Activated T-cell treated with anti-CD3 and anti-CD28 coated beads, Interleukin-2, amount 50 U/mL, for 1 hour (primary cell): ENCODE data around the gene MSMP.

Source experiments
- DNase-seq: peaks from one replicate; pipeline ENCODE4 v3.0.0-alpha.2; 2020

The MSMP gene

DNA sequence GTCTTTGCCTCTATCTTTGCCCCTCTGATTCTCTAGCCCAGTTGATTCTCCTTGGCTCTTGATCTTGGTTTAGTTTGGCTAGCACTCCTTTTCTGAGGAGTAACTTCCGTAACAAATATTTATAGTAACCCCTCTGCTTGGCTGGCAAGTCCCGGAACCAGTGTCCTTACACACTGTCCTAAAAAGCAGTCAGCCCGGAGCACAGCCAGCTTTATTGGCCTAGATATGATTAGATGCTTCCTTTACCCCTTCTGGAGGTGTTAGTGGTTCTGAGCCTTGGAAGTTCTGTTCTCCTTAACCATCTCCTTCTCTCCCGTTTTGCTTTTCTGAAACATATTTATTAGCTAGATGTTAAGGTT lies 17.0 kb upstream of the MSMP start:
- no peak for DNase-seq

DNA sequence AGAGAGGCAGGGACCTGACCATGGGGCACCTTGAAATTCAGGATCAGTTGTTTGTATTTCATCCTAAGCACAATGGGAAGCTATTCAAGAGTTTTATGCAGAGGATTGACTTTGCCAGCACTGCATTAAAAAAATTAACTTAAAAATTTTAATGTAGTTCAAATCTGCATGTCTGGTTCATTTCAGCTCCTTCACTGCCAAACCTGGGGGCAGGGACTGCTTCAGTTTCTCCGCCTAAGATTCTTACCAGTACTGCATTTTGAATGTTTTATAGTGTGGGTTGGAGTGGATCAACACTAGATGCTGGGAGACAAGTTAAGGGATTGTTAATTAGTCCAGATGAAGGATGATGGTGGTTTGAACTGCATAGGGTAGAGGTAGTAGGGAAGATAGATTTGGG lies 15.7 kb upstream of the MSMP start:
- no peak for DNase-seq

- DNase-seq = no peak
These were observed 13.4 kb upstream of the MSMP start for GRCh38 chr9:35767458-35767857.

GRCh38 chr9:35766997-35767396 lies 12.9 kb upstream of the MSMP start:
- DNase-seq = no peak

GRCh38 chr9:35763803-35764202 lies 9.7 kb upstream of the MSMP start:
- DNase-seq = no peak

- DNase-seq = no peak
These were observed 9.1 kb upstream of the MSMP start for GRCh38 chr9:35763181-35763580.

DNA sequence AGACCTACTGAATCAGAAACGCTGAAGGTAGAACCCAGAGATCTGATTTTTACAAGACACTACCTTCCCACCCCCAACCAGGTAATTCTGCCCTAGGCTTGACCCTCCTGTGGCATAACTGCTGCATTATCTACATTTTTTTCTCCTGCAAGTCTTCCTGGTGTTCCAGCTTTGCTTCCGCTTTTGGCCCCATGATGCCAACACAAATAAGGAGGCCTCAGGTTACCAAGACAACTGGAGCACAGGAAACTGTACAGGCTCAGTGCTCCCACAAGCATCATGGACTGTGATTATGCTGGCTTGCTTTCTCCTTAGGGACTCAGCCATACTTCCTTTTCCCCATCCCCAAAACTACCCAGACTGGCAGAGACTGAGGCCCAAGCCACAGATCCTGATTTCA lies 6.6 kb upstream of the MSMP start:
- no peak for DNase-seq

GRCh38 chr9:35759795-35760194 lies 5.7 kb upstream of the MSMP start:
- no peak for DNase-seq

DNA sequence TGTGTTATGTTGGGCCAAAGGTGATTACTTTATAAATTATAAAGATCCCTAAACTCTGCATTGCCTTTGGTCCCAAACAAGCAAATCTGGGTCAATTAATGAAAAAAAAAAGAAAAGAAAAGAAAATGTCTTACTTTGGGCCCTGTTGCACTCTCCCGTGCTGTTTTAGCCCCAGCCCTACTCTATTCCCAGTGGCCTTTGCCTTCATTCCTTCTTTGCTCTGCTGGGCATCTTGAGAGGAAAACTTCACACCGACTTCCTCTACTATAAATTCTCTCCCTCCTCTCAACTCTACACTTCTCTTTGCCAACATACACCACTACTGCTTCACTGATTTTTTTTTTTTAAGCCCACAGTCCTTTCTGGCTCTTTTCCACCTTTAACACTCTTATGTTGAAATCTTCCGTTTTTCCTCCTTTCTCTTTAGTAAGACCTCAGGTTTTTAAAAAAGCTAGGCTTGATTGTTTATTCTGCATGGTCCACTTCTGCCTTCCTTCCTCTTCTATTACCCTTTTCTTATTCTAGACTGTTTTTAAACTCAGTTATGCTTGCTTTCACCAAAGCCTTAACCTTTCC lies 4.5 kb upstream of the MSMP start:
- DNase-seq = no peak

- DNase-seq = no peak
These were observed 3.8 kb upstream of the MSMP start for GRCh38 chr9:35757892-35758275.

DNA sequence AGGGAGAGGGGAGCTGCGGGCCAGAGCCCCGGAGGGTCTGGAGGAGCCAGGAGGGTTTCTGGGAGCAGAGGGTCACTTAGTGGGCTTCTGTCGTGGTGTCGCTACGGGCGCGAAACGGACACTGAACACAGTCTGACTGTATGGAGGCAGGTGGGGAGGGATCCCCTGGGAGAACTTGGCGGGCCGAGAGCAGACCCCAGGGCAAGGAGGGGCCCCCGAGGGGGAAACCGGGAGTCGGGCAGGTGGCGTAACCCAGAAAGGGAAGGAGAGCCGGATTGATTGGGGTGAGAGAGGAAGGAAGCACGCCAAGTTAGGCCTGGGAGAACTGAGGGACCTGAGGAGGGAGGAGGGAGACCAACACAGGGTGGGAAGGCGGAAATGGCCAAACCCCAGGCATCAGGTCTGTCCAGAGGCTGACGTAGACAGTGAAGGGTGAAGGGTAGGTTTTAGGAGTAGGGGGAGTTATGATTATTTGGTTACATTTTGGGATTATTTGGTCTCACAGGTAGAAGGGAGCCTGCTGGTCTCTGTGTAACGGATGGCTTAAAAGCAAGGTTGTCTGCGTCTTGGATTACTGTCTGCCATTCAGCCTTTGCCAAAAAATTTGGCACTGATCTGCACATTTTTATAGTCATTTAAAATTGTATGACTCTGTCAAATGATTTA lies 3.3 kb upstream of the MSMP start:
- no peak for DNase-seq

- DNase-seq = peak; percentile 79
These were observed 2.5 kb upstream of the MSMP start for GRCh38 chr9:35756275-35757225.

DNA sequence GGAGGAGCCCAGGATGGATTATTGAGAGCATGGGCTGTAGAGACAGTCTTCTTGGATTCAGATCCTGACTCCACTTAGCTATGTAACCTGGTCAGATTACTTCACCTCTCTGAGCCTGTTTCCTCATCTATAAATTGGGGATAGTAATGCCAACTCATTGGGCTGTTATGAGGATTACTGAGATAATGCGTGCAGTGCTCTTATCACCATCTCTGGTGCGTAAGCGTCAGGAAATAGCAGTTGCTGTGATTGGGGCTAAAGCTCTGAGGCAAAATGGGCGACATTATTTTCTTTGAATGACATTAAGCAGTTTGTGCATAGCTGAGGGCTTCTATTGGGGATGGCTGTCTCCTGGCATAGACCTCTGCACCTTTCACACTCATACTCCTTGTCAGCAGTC lies 995 bp upstream of the MSMP start:
- no peak for DNase-seq

DNA sequence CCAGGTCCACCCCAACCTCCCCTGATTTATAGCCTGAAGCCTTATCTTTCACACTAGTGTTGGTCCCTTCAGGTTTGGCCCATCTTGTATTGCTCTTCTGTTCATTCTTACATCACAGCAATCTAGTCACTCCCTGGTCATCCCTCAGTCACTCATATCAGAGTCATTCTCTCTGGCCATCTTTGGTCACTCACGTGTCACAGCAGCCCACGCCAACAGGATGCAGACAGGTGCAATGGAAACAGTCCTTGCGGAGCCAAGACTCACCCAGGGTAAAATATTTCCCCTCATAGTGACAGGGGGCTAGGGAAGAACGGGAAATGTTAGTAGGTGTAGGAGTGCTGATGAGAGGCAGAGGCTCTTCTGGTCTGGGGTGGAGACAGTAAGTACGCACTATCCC lies 610 bp downstream of the MSMP start:
- DNase-seq = no peak

- no peak for DNase-seq
These were observed 3.9 kb downstream of the MSMP start for GRCh38 chr9:35750256-35750531.

GRCh38 chr9:35749515-35750255 lies 4.4 kb downstream of the MSMP start:
- peak; percentile 56 for DNase-seq

DNA sequence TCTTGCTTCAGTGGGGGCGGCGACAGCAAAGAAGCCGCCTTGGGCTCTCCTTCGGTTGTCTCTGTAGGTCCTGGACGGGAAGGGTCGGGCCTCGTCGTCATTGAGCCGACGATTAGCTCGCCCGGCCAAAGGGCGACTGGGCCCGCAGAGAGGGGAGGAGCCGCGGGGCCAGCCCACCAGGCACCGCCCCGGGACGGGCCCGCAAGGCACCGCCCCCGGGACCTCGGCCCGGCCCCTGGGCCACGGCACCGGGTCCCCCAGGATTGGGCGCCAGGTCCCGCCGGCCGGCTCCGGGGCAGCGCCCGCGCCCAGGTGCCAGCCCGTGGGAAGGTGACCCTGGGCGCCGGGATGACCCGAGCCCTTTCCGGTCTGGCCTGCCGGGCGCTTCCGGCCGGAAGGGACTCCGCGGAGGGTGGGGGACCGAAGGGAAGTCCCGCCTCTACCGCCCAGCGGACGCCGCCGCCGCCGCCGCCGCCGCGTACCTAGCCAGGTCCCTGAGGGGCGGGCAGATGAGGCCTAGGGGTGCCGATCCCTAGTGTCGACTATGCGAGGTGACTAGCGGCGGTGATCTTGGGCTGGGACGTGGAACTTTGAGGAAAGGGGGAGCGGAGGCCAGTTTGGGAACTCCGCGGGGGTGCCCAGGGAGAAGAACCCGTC lies 5.1 kb downstream of the MSMP start, which contains the start of the genes GBA2 and RGP1:
Gene GBA2, minus strand, starts transcription at position 371 of the 657 bp plus-strand sequence. CDS start 524 bp downstream, outside the sequence.
Gene RGP1, plus strand, starts transcription at position 430 of the 657 bp plus-strand sequence. CDS start 469 bp downstream, outside the sequence.
- DNase-seq = peak; percentile 72

DNA sequence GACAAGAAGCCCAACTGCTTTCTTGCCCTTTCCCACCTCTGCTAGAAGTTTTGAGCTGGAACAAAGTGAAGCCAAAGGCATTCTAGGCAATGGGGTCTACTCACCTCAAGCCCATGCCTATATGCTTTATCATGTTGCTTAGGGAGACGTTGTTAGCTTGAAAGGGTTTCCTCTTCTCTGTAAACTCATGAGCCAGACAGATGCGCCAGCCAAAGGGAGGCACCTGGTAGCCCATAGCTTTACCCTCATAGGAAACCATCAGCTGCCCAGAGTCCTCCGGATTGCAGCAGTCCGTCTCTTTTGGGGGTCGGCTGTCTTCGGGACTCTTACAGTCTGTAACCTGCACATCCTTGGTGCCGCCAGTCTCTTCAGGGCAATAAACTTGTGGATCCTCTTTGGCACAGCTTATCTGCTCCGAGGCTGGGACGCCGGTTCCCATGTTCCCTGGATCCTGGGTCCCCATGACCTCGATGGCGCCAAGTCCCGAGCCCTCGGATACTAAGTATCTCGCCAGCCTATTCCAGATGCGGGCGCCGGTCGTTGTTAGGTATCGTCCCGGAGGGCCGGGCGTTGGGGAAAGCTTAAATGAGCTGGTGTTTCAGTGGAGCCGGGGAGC lies 5.7 kb downstream of the MSMP start:
- DNase-seq = no peak

DNA sequence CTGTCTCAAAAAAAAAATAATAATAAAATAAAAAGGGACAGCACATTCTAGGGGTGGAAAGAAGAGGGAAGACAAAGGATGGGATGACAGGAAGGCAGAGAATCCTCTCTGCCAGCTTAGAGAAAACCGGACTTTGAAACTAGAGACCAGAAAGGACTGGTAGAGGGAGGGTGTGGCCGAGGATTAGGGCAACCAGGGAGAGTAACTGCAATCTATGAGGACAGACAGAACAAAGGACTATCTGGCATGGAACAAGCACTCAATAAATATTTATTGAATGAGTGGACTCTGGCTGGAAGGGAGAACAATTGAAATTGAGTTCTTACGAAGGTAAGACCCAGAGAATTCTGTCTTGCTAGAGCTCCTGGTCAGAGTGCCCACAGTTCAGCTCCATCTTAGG lies 7.5 kb downstream of the MSMP start:
- no peak for DNase-seq

DNA sequence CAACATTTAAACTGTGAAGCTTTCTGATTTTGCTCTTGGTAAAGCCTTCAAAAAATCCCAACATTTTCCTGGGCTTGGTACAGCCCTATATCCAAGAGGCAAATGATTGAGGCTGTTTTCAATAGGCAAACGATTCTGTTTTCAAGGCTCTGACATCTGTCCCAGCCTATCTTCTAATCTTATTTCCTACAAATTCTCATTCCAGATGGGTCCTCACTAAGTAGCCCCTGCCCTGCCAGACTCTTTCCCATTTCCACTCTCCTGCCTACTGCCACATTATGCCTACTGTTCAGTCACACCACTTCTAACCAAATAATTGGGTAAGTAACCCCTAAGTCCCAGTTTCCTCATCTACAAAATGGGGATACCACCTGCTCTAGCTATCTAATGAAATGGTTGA lies 8.5 kb downstream of the MSMP start:
- no peak for DNase-seq

- no peak for DNase-seq
These were observed 10.1 kb downstream of the MSMP start for GRCh38 chr9:35743880-35744518.

DNA sequence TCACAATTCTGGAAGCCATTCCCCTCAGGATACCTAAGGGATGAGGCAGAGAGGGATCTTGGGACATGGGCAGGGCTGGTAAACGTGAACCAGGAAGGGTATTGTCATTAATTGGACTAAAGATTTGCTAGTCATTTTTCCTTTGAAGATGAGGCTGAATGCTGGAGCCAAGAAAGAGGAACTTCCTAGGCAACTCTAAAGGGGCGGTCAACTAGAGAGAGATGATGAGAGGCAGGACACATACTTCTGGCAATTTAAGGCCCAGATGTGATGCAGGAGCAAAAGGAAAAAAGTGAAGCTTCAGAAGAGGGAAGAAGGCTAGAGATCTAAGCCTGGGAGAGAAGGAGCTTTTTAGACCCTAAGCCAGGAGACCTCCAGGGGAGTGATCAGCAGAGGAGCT lies 10.6 kb downstream of the MSMP start:
- no peak for DNase-seq
